HFFc6 (cell line): ENCODE measurements around the gene CYRIA. TPM values are rescaled to one million over a fixed set of nuclear protein-coding genes. Genes with fewer than 3 reads are reported as not detected.

Source experiments
- DNase-seq: peaks from one replicate; pipeline ENCODE4 v3.0.0-alpha.2; 2018
- H3K27ac Mint-ChIP-seq: 2 replicates; pipeline ENCODE4 v1.8.0; 2020; ENCODE audit warnings: mild to moderate bottlenecking, mixed read lengths
- H3K27me3 Mint-ChIP-seq: 2 replicates; pipeline ENCODE4 v1.8.0; 2021; ENCODE audit warnings: mild to moderate bottlenecking, moderate library complexity, mixed read lengths; ENCODE audit not compliant: insufficient read depth
- H3K36me3 Mint-ChIP-seq: 2 replicates; pipeline ENCODE4 v1.8.0; 2021; ENCODE audit warnings: low read depth, mixed read lengths
- H3K4me1 Mint-ChIP-seq: 2 replicates; pipeline ENCODE4 v1.8.0; 2020; ENCODE audit warnings: low read depth, mixed read lengths
- H3K4me3 Mint-ChIP-seq: 2 replicates; pipeline ENCODE4 v1.8.0; 2020; ENCODE audit warnings: mild to moderate bottlenecking, moderate library complexity, mixed read lengths
- H3K9me3 Mint-ChIP-seq: 2 replicates; pipeline ENCODE4 v1.8.0; 2020; ENCODE audit warnings: mild to moderate bottlenecking, mixed read lengths
- CTCF ChIP-seq: fragments of 200-600 bp; sonication (generic); IDR thresholded peaks from 2 replicates; pipeline ENCODE4 v1.5.0; 2021; ENCODE audit warnings: antibody characterized with exemption, mild to moderate bottlenecking
- total RNA-seq, 6 experiments: library from RNA; stranded (reverse); fragmentation: NEBNext Ultra II Directional; extraction: Animal tissue kit (Norgen Biotek cat#: 25700); gene quantifications; 2 replicates in 1 of 6; 3 replicates in 5 of 6; pipeline ENCODE4 v1.2.3, GENCODE V29; 2021

The CYRIA gene
- total RNA-seq, 6 experiments from 2014 or later, result not detected

- no peaks in the 10 kb centered on the region for H3K36me3 Mint-ChIP-seq
- H3K9me3 Mint-ChIP-seq, result peaks cover 18% of the 10 kb centered on the region
- no peaks in the 10 kb centered on the region for H3K4me1 Mint-ChIP-seq
- H3K27me3 Mint-ChIP-seq, result peaks cover 1% of the 10 kb centered on the region; the same call in 1 of the 2 replicates
- DNase-seq, result no peak
- TF ChIP-seq CTCF, result no peak
- H3K4me3 Mint-ChIP-seq, result no peak overlapping the region
- H3K27ac Mint-ChIP-seq, result no peak overlapping the region
These were observed 41.2 kb downstream of the CYRIA start for GRCh38 chr2:16624436-16624780.

- H3K4me3 Mint-ChIP-seq, result no peak overlapping the region
- TF ChIP-seq CTCF, result no peak
- H3K36me3 Mint-ChIP-seq, result no peaks in the 10 kb centered on the region
- H3K27me3 Mint-ChIP-seq, result peaks cover 1% of the 10 kb centered on the region; the same call in 1 of the 2 replicates
- no peak for DNase-seq
- H3K27ac Mint-ChIP-seq, result no peak overlapping the region
- H3K9me3 Mint-ChIP-seq, result peaks cover 16% of the 10 kb centered on the region
- H3K4me1 Mint-ChIP-seq, result no peaks in the 10 kb centered on the region
These were observed 41.8 kb downstream of the CYRIA start for GRCh38 chr2:16623564-16624435.

GRCh38 chr2:16623031-16623430 is 42.6 kb downstream of the CYRIA start:
- H3K27me3 Mint-ChIP-seq, result peaks cover 1% of the 10 kb centered on the region; the same call in 1 of the 2 replicates
- no peak overlapping the region for H3K27ac Mint-ChIP-seq

GRCh38 chr2:16622399-16622968 is 43.1 kb downstream of the CYRIA start:
- Mint-ChIP-seq H3K36me3 (no peaks in the 10 kb centered on the region), H3K27ac (no peak overlapping the region), H3K9me3 (peaks cover 16% of the 10 kb centered on the region), H3K4me1 (no peaks in the 10 kb centered on the region), H3K4me3 (no peak overlapping the region), H3K27me3 (peaks cover 1% of the 10 kb centered on the region; the same call in 1 of the 2 replicates)
- DNase-seq, result no peak
- TF ChIP-seq CTCF, result no peak

More at GRCh38 chr2:16623031-16623430, 42.6 kb downstream of the CYRIA start:
- H3K4me1 Mint-ChIP-seq, result no peaks in the 10 kb centered on the region
- peaks cover 16% of the 10 kb centered on the region for H3K9me3 Mint-ChIP-seq
- no peak for DNase-seq
- no peaks in the 10 kb centered on the region for H3K36me3 Mint-ChIP-seq
- TF ChIP-seq CTCF, result no peak
- no peak overlapping the region for H3K4me3 Mint-ChIP-seq

GRCh38 chr2:16621316-16621715 is 44.3 kb downstream of the CYRIA start:
- no peak for TF ChIP-seq CTCF
- H3K4me1 Mint-ChIP-seq, result no peaks in the 10 kb centered on the region
- no peak overlapping the region for H3K27ac Mint-ChIP-seq
- no peaks in the 10 kb centered on the region for H3K27me3 Mint-ChIP-seq
- no peaks in the 10 kb centered on the region for H3K36me3 Mint-ChIP-seq
- H3K4me3 Mint-ChIP-seq, result no peak overlapping the region
- DNase-seq, result no peak
- peaks cover 16% of the 10 kb centered on the region for H3K9me3 Mint-ChIP-seq
